HepG2 (cell line): ENCODE data around the gene FCGBP. TPM values are rescaled to one million over a fixed set of nuclear protein-coding genes. Genes with fewer than 3 reads are reported as not detected.

Source experiments
- ARHGAP35 ChIP-seq: sonication (generic); formaldehyde crosslinking; IDR thresholded peaks from 2 replicates; pipeline ENCODE4 v1.9.0; 2022; ENCODE audit warnings: mild to moderate bottlenecking, inconsistent platforms, moderate library complexity, missing genetic modification reagents, borderline replicate concordance
- HNRNPL ChIP-seq: fragments of 200-400 bp; formaldehyde crosslinking; IDR thresholded peaks from 2 replicates; pipeline ENCODE4 v1.6.1; 2017; ENCODE audit warnings: mild to moderate bottlenecking, low read depth, low read length
- KLF15 ChIP-seq: sonication (generic); formaldehyde crosslinking; IDR thresholded peaks from 2 replicates; pipeline ENCODE4 v1.8.1; 2023; ENCODE audit warnings: borderline replicate concordance, mild to moderate bottlenecking, inconsistent platforms, missing genetic modification reagents, mixed read lengths
- MEF2D ChIP-seq: sonication (generic); formaldehyde crosslinking; IDR thresholded peaks from 2 replicates; pipeline ENCODE4 v1.5.1; 2020; ENCODE audit warnings: mild to moderate bottlenecking, missing genetic modification reagents
- TCF12 ChIP-seq, 2 experiments: fragments of 450-650 bp in 1 of 2; sonication (generic) in 1 of 2; formaldehyde crosslinking in 1 of 2; IDR thresholded peaks; 2 replicates each; pipeline versions ENCODE4 v1.6.1 to v1.8.0; 2017 to 2022; ENCODE audit warnings: antibody characterized with exemption in 1 of 2, mild to moderate bottlenecking in 1 of 2, missing genetic modification reagents in 1 of 2, moderate library complexity in 1 of 2
- ZFP62 ChIP-seq: sonication (generic); formaldehyde crosslinking; IDR thresholded peaks from 2 replicates; pipeline ENCODE4 v1.4.0; 2020; ENCODE audit warnings: missing genetic modification reagents
- ZNF224 ChIP-seq: sonication (generic); formaldehyde crosslinking; IDR thresholded peaks from 2 replicates; pipeline ENCODE4 v1.5.0; 2020; ENCODE audit warnings: mild to moderate bottlenecking, missing genetic modification reagents
- ZNF362 ChIP-seq: sonication (generic); formaldehyde crosslinking; IDR thresholded peaks from 2 replicates; pipeline ENCODE4 v1.4.0; 2020; ENCODE audit warnings: missing genetic modification reagents, mild to moderate bottlenecking, borderline replicate concordance
- ZNF570 ChIP-seq: sonication (generic); formaldehyde crosslinking; IDR thresholded peaks from 2 replicates; pipeline ENCODE4 v1.4.0; 2020; ENCODE audit warnings: mild to moderate bottlenecking, missing genetic modification reagents, borderline replicate concordance
- polyA plus RNA-seq, 8 experiments: library from polyadenylated mRNA; depleted of rRNA in 3 of 8; stranded (reverse) in 7 of 8; unstranded in 1 of 8; fragments of >200 nt; fragmentation: Illumina TruSeq in 4 of 8; extraction: Trizol in 4 of 8; gene quantifications; 2 replicates each; pipeline versions ENCODE4 v1.2.1 to v1.2.3, GENCODE V29; 2011 to 2016; ENCODE audit warnings: low read depth in 4 of 8, missing spikeins in 1 of 8, mixed read lengths in 1 of 8; ENCODE audit not compliant: insufficient read depth in 1 of 8
- total RNA-seq, 5 experiments: library from RNA; depleted of rRNA; stranded (reverse); fragments of >200 nt; fragmentation: Illumina TruSeq; extraction: Trizol; gene quantifications; 2 replicates each; pipeline ENCODE4 v1.2.3, GENCODE V29; 2016; ENCODE audit warnings: low read depth in 1 of 5
- TF ChIP-seq, protein P1 (sequence below): sonication (generic); formaldehyde crosslinking; IDR thresholded peaks from 2 replicates; pipeline ENCODE4 v1.5.0; 2020; ENCODE audit warnings: missing genetic modification reagents
- TF ChIP-seq, protein P2 (sequence below): IDR thresholded peaks from 2 replicates; pipeline ENCODE4 v1.6.1; 2016
- TF ChIP-seq, protein P3 (sequence below): sonication (generic); formaldehyde crosslinking; conservative IDR thresholded peaks from 2 replicates; pipeline ENCODE4 v1.4.0; 2020; ENCODE audit warnings: mild to moderate bottlenecking, missing genetic modification reagents, moderate library complexity
- TF ChIP-seq, protein P4 (sequence below): sonication (generic); formaldehyde crosslinking; IDR thresholded peaks from 2 replicates; pipeline ENCODE4 v1.5.1; 2020; ENCODE audit warnings: mild to moderate bottlenecking, missing genetic modification reagents, borderline replicate concordance
- TF ChIP-seq, protein P5 (sequence below): sonication (generic); formaldehyde crosslinking; IDR thresholded peaks from 2 replicates; pipeline ENCODE4 v1.4.0; 2020; ENCODE audit warnings: missing genetic modification reagents, borderline replicate concordance

Gene FCGBP
- total and polyA plus RNA-seq, 2 of the 13 experiments (the other 11 are each of a cell fraction or from before 2014, with no cell fraction given): 1.3 to 7.0 TPM

GRCh38 chr19:39970675-39971379, 36.4 kb upstream of the FCGBP start, which contains the start of gene PSMC4 (continued):
- TF ChIP-seq, protein P1, sequence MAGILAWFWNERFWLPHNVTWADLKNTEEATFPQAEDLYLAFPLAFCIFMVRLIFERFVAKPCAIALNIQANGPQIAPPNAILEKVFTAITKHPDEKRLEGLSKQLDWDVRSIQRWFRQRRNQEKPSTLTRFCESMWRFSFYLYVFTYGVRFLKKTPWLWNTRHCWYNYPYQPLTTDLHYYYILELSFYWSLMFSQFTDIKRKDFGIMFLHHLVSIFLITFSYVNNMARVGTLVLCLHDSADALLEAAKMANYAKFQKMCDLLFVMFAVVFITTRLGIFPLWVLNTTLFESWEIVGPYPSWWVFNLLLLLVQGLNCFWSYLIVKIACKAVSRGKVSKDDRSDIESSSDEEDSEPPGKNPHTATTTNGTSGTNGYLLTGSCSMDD (CRISPR knock-in tag): no peak
- TF ChIP-seq ZNF570: no peak
- TF ChIP-seq, protein P2, sequence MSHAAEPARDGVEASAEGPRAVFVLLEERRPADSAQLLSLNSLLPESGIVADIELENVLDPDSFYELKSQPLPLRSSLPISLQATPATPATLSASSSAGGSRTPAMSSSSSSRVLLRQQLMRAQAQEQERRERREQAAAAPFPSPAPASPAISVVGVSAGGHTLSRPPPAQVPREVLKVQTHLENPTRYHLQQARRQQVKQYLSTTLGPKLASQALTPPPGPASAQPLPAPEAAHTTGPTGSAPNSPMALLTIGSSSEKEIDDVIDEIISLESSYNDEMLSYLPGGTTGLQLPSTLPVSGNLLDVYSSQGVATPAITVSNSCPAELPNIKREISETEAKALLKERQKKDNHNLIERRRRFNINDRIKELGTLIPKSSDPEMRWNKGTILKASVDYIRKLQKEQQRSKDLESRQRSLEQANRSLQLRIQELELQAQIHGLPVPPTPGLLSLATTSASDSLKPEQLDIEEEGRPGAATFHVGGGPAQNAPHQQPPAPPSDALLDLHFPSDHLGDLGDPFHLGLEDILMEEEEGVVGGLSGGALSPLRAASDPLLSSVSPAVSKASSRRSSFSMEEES: peak; percentile 86
- no peak for TF ChIP-seq ZNF224 (CRISPR knock-in tag)
- TF ChIP-seq KLF15 (CRISPR knock-in tag): 0 out of 2 replicates have a peak, but pooled peaks have one; percentile 2
- TF ChIP-seq HNRNPL: 0 out of 2 replicates have a peak, but pooled peaks have one; percentile 40
- TF ChIP-seq TCF12 (IDR thresholded peaks at IDR 0.05): no peak
- no peak for TF ChIP-seq TCF12 (CRISPR knock-in tag; IDR thresholded peaks at IDR 0.05)
- peak; percentile 85 for TF ChIP-seq ARHGAP35 (CRISPR knock-in tag)
- TF ChIP-seq, protein P3, sequence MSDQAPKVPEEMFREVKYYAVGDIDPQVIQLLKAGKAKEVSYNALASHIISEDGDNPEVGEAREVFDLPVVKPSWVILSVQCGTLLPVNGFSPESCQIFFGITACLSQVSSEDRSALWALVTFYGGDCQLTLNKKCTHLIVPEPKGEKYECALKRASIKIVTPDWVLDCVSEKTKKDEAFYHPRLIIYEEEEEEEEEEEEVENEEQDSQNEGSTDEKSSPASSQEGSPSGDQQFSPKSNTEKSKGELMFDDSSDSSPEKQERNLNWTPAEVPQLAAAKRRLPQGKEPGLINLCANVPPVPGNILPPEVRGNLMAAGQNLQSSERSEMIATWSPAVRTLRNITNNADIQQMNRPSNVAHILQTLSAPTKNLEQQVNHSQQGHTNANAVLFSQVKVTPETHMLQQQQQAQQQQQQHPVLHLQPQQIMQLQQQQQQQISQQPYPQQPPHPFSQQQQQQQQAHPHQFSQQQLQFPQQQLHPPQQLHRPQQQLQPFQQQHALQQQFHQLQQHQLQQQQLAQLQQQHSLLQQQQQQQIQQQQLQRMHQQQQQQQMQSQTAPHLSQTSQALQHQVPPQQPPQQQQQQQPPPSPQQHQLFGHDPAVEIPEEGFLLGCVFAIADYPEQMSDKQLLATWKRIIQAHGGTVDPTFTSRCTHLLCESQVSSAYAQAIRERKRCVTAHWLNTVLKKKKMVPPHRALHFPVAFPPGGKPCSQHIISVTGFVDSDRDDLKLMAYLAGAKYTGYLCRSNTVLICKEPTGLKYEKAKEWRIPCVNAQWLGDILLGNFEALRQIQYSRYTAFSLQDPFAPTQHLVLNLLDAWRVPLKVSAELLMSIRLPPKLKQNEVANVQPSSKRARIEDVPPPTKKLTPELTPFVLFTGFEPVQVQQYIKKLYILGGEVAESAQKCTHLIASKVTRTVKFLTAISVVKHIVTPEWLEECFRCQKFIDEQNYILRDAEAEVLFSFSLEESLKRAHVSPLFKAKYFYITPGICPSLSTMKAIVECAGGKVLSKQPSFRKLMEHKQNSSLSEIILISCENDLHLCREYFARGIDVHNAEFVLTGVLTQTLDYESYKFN (CRISPR knock-in tag): peak; percentile 66; the same call in 1 of the 2 replicates
- no peak; the same call in 1 of the 2 replicates for TF ChIP-seq ZNF362 (CRISPR knock-in tag)
- peak; percentile 71; the same call in 1 of the 2 replicates for TF ChIP-seq MEF2D
- peak; percentile 34; the same call in 1 of the 2 replicates for TF ChIP-seq ZFP62
- TF ChIP-seq, protein P4, sequence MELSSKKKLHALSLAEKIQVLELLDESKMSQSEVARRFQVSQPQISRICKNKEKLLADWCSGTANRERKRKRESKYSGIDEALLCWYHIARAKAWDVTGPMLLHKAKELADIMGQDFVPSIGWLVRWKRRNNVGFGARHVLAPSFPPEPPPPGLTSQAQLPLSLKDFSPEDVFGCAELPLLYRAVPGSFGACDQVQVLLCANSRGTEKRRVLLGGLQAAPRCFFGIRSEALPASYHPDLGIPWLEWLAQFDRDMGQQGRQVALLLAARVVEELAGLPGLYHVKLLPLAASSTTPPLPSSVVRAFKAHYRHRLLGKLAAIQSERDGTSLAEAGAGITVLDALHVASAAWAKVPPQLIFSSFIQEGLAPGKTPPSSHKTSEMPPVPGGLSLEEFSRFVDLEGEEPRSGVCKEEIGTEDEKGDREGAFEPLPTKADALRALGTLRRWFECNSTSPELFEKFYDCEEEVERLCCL: no peak
- TF ChIP-seq, protein P5, sequence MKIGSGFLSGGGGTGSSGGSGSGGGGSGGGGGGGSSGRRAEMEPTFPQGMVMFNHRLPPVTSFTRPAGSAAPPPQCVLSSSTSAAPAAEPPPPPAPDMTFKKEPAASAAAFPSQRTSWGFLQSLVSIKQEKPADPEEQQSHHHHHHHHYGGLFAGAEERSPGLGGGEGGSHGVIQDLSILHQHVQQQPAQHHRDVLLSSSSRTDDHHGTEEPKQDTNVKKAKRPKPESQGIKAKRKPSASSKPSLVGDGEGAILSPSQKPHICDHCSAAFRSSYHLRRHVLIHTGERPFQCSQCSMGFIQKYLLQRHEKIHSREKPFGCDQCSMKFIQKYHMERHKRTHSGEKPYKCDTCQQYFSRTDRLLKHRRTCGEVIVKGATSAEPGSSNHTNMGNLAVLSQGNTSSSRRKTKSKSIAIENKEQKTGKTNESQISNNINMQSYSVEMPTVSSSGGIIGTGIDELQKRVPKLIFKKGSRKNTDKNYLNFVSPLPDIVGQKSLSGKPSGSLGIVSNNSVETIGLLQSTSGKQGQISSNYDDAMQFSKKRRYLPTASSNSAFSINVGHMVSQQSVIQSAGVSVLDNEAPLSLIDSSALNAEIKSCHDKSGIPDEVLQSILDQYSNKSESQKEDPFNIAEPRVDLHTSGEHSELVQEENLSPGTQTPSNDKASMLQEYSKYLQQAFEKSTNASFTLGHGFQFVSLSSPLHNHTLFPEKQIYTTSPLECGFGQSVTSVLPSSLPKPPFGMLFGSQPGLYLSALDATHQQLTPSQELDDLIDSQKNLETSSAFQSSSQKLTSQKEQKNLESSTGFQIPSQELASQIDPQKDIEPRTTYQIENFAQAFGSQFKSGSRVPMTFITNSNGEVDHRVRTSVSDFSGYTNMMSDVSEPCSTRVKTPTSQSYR (CRISPR knock-in tag): peak; percentile 50; the same call in 1 of the 2 replicates
